ENCODE data around the gene SCD5.

DNA sequence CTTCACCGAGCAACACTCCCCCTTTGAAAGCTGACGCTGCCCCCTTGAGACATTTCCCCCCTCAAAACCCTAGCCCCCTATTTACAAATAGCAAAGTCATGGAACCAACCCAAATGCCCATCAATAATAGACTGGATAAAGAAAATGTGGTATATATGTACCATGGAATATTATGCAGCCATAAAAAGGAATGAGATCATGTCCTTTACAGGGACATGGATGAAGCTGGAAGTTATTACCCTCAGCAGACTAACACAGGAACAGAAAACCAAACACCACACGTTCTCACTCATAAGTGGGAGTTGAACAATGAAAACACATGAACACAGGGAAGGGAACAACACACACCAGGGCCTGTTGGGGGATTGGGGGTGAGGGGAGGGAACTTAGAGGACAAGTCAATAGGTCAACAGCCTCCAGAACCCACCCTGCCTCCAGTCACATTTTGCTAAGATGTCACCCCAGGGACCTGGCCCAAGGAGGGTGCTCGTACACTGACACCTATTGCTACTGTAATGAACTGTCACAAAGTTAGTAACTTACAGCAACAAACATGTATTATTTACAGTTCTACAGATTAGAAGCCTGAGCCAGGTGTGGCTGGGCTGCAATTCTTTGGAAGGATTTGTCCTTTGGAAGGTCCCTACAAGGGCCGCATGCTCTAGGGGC, 20.6 kb downstream of the SCD5 start:
- TF ChIP-seq TP53 (CRISPR knock-in tag; IDR thresholded peaks at IDR 0.05) (no peak), HEYL (CRISPR knock-in tag; IDR thresholded peaks at IDR 0.05) (no peak), RAD21 (conservative IDR thresholded peaks at IDR 0.05 in 1 of 2, IDR thresholded peaks at IDR 0.05 in 1 of 2) (no peak), MYC (IDR thresholded peaks at IDR 0.05; ENCODE audit: borderline replicate concordance, low read length) (no peak), JUNB (IDR thresholded peaks at IDR 0.05) (no peak), EP300 (IDR thresholded peaks at IDR 0.05) (no peak), POLR2A (IDR thresholded peaks at IDR 0.05; ENCODE audit: low read length) (no peak), HDAC2 (IDR thresholded peaks at IDR 0.05) (no peak)
- TF ChIP-seq, protein P1, sequence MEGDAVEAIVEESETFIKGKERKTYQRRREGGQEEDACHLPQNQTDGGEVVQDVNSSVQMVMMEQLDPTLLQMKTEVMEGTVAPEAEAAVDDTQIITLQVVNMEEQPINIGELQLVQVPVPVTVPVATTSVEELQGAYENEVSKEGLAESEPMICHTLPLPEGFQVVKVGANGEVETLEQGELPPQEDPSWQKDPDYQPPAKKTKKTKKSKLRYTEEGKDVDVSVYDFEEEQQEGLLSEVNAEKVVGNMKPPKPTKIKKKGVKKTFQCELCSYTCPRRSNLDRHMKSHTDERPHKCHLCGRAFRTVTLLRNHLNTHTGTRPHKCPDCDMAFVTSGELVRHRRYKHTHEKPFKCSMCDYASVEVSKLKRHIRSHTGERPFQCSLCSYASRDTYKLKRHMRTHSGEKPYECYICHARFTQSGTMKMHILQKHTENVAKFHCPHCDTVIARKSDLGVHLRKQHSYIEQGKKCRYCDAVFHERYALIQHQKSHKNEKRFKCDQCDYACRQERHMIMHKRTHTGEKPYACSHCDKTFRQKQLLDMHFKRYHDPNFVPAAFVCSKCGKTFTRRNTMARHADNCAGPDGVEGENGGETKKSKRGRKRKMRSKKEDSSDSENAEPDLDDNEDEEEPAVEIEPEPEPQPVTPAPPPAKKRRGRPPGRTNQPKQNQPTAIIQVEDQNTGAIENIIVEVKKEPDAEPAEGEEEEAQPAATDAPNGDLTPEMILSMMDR (IDR thresholded peaks at IDR 0.05): no peak
- TF ChIP-seq, protein P2, sequence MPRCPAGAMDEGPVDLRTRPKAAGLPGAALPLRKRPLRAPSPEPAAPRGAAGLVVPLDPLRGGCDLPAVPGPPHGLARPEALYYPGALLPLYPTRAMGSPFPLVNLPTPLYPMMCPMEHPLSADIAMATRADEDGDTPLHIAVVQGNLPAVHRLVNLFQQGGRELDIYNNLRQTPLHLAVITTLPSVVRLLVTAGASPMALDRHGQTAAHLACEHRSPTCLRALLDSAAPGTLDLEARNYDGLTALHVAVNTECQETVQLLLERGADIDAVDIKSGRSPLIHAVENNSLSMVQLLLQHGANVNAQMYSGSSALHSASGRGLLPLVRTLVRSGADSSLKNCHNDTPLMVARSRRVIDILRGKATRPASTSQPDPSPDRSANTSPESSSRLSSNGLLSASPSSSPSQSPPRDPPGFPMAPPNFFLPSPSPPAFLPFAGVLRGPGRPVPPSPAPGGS (IDR thresholded peaks at IDR 0.05): no peak
- TF ChIP-seq, protein P3, sequence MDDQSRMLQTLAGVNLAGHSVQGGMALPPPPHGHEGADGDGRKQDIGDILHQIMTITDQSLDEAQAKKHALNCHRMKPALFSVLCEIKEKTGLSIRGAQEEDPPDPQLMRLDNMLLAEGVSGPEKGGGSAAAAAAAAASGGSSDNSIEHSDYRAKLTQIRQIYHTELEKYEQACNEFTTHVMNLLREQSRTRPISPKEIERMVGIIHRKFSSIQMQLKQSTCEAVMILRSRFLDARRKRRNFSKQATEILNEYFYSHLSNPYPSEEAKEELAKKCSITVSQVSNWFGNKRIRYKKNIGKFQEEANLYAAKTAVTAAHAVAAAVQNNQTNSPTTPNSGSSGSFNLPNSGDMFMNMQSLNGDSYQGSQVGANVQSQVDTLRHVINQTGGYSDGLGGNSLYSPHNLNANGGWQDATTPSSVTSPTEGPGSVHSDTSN (IDR thresholded peaks at IDR 0.05): no peak
- TF ChIP-seq, protein P4, sequence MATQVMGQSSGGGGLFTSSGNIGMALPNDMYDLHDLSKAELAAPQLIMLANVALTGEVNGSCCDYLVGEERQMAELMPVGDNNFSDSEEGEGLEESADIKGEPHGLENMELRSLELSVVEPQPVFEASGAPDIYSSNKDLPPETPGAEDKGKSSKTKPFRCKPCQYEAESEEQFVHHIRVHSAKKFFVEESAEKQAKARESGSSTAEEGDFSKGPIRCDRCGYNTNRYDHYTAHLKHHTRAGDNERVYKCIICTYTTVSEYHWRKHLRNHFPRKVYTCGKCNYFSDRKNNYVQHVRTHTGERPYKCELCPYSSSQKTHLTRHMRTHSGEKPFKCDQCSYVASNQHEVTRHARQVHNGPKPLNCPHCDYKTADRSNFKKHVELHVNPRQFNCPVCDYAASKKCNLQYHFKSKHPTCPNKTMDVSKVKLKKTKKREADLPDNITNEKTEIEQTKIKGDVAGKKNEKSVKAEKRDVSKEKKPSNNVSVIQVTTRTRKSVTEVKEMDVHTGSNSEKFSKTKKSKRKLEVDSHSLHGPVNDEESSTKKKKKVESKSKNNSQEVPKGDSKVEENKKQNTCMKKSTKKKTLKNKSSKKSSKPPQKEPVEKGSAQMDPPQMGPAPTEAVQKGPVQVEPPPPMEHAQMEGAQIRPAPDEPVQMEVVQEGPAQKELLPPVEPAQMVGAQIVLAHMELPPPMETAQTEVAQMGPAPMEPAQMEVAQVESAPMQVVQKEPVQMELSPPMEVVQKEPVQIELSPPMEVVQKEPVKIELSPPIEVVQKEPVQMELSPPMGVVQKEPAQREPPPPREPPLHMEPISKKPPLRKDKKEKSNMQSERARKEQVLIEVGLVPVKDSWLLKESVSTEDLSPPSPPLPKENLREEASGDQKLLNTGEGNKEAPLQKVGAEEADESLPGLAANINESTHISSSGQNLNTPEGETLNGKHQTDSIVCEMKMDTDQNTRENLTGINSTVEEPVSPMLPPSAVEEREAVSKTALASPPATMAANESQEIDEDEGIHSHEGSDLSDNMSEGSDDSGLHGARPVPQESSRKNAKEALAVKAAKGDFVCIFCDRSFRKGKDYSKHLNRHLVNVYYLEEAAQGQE (IDR thresholded peaks at IDR 0.05): no peak
- TF ChIP-seq, protein P5, sequence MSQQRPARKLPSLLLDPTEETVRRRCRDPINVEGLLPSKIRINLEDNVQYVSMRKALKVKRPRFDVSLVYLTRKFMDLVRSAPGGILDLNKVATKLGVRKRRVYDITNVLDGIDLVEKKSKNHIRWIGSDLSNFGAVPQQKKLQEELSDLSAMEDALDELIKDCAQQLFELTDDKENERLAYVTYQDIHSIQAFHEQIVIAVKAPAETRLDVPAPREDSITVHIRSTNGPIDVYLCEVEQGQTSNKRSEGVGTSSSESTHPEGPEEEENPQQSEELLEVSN (IDR thresholded peaks at IDR 0.05; ENCODE audit: borderline replicate concordance, low read depth): no peak

Measured in A549 (cell line).